ENCODE measurements around the gene C5AR1.

DNA sequence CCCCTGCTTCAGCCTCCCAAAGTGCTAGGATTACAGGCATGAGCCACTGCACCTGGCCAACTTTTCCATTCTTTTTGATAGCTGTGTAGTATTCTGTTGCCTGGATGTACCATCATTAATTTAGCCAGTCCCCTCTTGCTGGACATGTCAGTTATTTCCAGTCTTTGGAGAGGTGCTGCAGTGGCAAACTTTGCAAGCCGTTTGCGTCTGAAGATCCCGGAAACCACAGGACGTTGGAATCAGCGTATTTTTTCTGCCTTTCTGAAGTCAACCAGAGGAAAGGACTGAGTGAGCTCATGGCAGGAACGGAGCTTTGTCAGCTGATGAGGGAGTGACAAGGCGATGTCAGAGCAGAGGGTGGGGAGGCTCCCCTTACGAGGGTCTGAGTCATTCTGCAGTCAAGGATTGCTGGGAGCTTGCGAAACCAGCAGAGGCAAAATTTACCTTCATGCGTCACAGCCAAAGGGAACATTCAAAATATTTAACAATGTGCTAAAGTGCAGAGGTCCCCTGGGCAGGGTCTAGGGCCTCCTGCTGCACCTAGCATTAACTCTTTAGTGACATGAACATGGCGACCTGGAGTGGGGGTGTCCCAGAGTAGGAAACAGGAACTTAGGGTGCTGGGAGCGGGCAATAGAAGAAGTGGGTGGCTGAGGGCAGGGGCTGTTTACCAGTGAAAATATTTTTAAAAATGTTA, 5.6 kb downstream of the C5AR1 start:
- TF ChIP-seq, protein P1, sequence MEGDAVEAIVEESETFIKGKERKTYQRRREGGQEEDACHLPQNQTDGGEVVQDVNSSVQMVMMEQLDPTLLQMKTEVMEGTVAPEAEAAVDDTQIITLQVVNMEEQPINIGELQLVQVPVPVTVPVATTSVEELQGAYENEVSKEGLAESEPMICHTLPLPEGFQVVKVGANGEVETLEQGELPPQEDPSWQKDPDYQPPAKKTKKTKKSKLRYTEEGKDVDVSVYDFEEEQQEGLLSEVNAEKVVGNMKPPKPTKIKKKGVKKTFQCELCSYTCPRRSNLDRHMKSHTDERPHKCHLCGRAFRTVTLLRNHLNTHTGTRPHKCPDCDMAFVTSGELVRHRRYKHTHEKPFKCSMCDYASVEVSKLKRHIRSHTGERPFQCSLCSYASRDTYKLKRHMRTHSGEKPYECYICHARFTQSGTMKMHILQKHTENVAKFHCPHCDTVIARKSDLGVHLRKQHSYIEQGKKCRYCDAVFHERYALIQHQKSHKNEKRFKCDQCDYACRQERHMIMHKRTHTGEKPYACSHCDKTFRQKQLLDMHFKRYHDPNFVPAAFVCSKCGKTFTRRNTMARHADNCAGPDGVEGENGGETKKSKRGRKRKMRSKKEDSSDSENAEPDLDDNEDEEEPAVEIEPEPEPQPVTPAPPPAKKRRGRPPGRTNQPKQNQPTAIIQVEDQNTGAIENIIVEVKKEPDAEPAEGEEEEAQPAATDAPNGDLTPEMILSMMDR (IDR thresholded peaks at IDR 0.05; ENCODE audit: low read depth, low read length, poor library complexity, severe bottlenecking), result no peak
- no peak for TF ChIP-seq EZH2phosphoT487 (IDR thresholded peaks at IDR 0.05; ENCODE audit: borderline replicate concordance, low read length)

Measured in DOHH2 (cell line).